ENCODE measurements around the gene BEGAIN. TPM values are rescaled to one million over a fixed set of nuclear protein-coding genes. Genes with fewer than 3 reads are reported as not detected.

The BEGAIN gene
- total RNA-seq, 4 donors from 2014 or later, result 2.6 to 16.5 (median 4.4) TPM; not detected in 1

GRCh38 chr14:100566586-100566985 is 20.6 kb downstream of the BEGAIN start:
- TF ChIP-seq POLR2A (IDR thresholded peaks at IDR 0.05) (no peak), CTCF (IDR thresholded peaks at IDR 0.05) (no peak)
- H3K27ac ChIP-seq, result no peak overlapping the region
- peaks cover 0 to 16% of the 10 kb centered on the region in 2 donors for H3K4me1 ChIP-seq
- H3K4me3 ChIP-seq, result no peak overlapping the region
- no peak for DNase-seq
- no peaks in the 10 kb centered on the region for H3K36me3 ChIP-seq
- intact Hi-C loops (cut with DNase I; ENCODE audit: low total_unique reads), result no loop called here
- no peaks in the 10 kb centered on the region for H3K27me3 ChIP-seq
- H3K9me3 ChIP-seq, result no peaks in the 10 kb centered on the region

- H3K27ac ChIP-seq, result no peak overlapping the region
- intact Hi-C loops (cut with DNase I; ENCODE audit: low total_unique reads), result no loop called here
- TF ChIP-seq CTCF (IDR thresholded peaks at IDR 0.05) (no peak), POLR2A (IDR thresholded peaks at IDR 0.05) (no peak)
- no peak for DNase-seq
- H3K4me1 ChIP-seq, result peaks cover 0 to 16% of the 10 kb centered on the region in 2 donors
- H3K36me3 ChIP-seq, result no peaks in the 10 kb centered on the region
- no peaks in the 10 kb centered on the region for H3K9me3 ChIP-seq
- no peaks in the 10 kb centered on the region for H3K27me3 ChIP-seq
- no peak overlapping the region for H3K4me3 ChIP-seq
These were observed 21.1 kb downstream of the BEGAIN start for GRCh38 chr14:100566119-100566518.

GRCh38 chr14:100565650-100566049 is 21.6 kb downstream of the BEGAIN start:
- Histone ChIP-seq H3K4me1 (peaks cover 0 to 16% of the 10 kb centered on the region in 2 donors), H3K4me3 (no peak overlapping the region), H3K27ac (no peak overlapping the region), H3K27me3 (no peaks in the 10 kb centered on the region), H3K36me3 (no peaks in the 10 kb centered on the region), H3K9me3 (no peaks in the 10 kb centered on the region)
- TF ChIP-seq POLR2A (IDR thresholded peaks at IDR 0.05), result no peak
- no peak for TF ChIP-seq CTCF (IDR thresholded peaks at IDR 0.05)
- no peak for DNase-seq
- intact Hi-C loops (cut with DNase I; ENCODE audit: low total_unique reads), result no loop called here

- no peak for TF ChIP-seq POLR2A (IDR thresholded peaks at IDR 0.05)
- TF ChIP-seq CTCF (IDR thresholded peaks at IDR 0.05), result no peak
- H3K4me3 ChIP-seq, result no peak overlapping the region
- peaks cover 0 to 16% of the 10 kb centered on the region in 2 donors for H3K4me1 ChIP-seq
- H3K9me3 ChIP-seq, result no peaks in the 10 kb centered on the region
- intact Hi-C loops (cut with DNase I; ENCODE audit: low total_unique reads), result no loop called here
- no peak overlapping the region for H3K27ac ChIP-seq
- no peak for DNase-seq
- no peaks in the 10 kb centered on the region for H3K36me3 ChIP-seq
- H3K27me3 ChIP-seq, result no peaks in the 10 kb centered on the region
These were observed 22.7 kb downstream of the BEGAIN start for GRCh38 chr14:100564512-100564911.

GRCh38 chr14:100562751-100563150 is 24.5 kb downstream of the BEGAIN start:
- TF ChIP-seq CTCF (IDR thresholded peaks at IDR 0.05), result no peak
- no peak for TF ChIP-seq POLR2A (IDR thresholded peaks at IDR 0.05)
- no peaks in the 10 kb centered on the region for H3K27me3 ChIP-seq
- intact Hi-C loops (cut with DNase I; ENCODE audit: low total_unique reads), result no loop called here
- H3K4me1 ChIP-seq, result peaks cover 0 to 8% of the 10 kb centered on the region in 2 donors
- H3K4me3 ChIP-seq, result no peak overlapping the region
- no peak overlapping the region for H3K27ac ChIP-seq
- DNase-seq, result no peak
- H3K36me3 ChIP-seq, result no peaks in the 10 kb centered on the region
- no peaks in the 10 kb centered on the region for H3K9me3 ChIP-seq
